Transverse colon (tissue), 4 donors: ENCODE results near the gene TRIP10. TPM values are rescaled to one million over a fixed set of nuclear protein-coding genes. Genes with fewer than 3 reads are reported as not detected.

Source experiments
- DNase-seq: peaks from one replicate; pipeline ENCODE4 v3.0.0-alpha.2; 2019
- H3K27ac ChIP-seq, 4 donors: fragments of 200-600 bp; sonication (generic); 2 replicates each; pipeline ENCODE4 v1.5.1; 2016 to 2018; ENCODE audit warnings: inconsistent platforms in 4 of 4
- H3K27me3 ChIP-seq: fragments of 200-600 bp; sonication (generic); 2 replicates; pipeline ENCODE4 v1.5.1; 2017; ENCODE audit warnings: inconsistent platforms
- H3K36me3 ChIP-seq, 4 donors: fragments of 200-600 bp; sonication (generic); 2 replicates each; pipeline ENCODE4 v1.5.1; 2017 to 2019; ENCODE audit warnings: inconsistent platforms in 4 of 4
- H3K4me1 ChIP-seq, 4 donors: fragments of 200-600 bp; sonication (generic); 2 replicates each; pipeline ENCODE4 v1.5.1; 2017 to 2020; ENCODE audit warnings: inconsistent platforms in 4 of 4
- H3K4me3 ChIP-seq, 4 donors: fragments of 200-600 bp; sonication (generic); 1 replicate in 1 of 4; 2 replicates in 3 of 4; pipeline versions ENCODE4 v1.5.1 to v1.6.1; 2017 to 2019; ENCODE audit warnings: inconsistent platforms in 4 of 4
- H3K9me3 ChIP-seq, 2 donors: fragments of 200-600 bp; sonication (generic); 2 replicates each; pipeline ENCODE4 v1.5.1; 2017 to 2019; ENCODE audit warnings: inconsistent platforms in 2 of 2
- EP300 ChIP-seq: sonication (generic); formaldehyde crosslinking; IDR thresholded peaks from one replicate; pipeline ENCODE4 v1.6.1; 2017; ENCODE audit warnings: antibody characterized with exemption, low read depth
- POLR2A ChIP-seq: fragments of 450-650 bp; IDR thresholded peaks from one replicate; pipeline ENCODE4 v1.6.1; 2016; ENCODE audit warnings: antibody characterized with exemption, mild to moderate bottlenecking, moderate library complexity
- POLR2AphosphoS5 ChIP-seq, 3 donors: sonication (generic); formaldehyde crosslinking; IDR thresholded peaks; one replicate each; pipeline ENCODE4 v1.6.1; 2016; ENCODE audit warnings: antibody characterized with exemption in 3 of 3
- WGBS, 2 donors: methylation state at CpG; one replicate each; pipeline ENCODE4 v1.1.5; 2018; ENCODE audit warnings: low coverage in 1 of 2; 5-methylcytosine and 5-hydroxymethylcytosine counted together
- in situ Hi-C, 4 donors: fragments of 200-750 bp; cut with MboI; loops; one replicate each; pipeline versions ENCODE4 v1.15.0 to v1.15.1; 2017; ENCODE audit warnings: low sequenced_read_pairs in 3 of 4, low pct_ligation_motif_present in 1 of 4, low pct_unique_long_range_greater_than_20kb in 1 of 4
- intact Hi-C: fragments of 100-400 bp; cut with DNase I; formaldehyde crosslinking; loops from one replicate; pipeline ENCODE4 v1.15.1; 2023; ENCODE audit warnings: low total_unique reads
- total RNA-seq, 4 donors: library from RNA; depleted of rRNA; stranded (reverse); fragments of >200 nt; gene quantifications; one replicate each; pipeline ENCODE4 v1.1.0, GENCODE V29; 2016
- TF ChIP-seq, protein P1 (sequence below), 5 experiments: fragments of 200-600 bp in 3 of 5; fragments of 450-650 bp in 2 of 5; sonication (generic) in 3 of 5; IDR thresholded peaks; 1 replicate in 2 of 5; 2 replicates in 3 of 5; pipeline ENCODE4 v1.5.1; 2016 to 2017; ENCODE audit warnings: antibody characterized with exemption in 5 of 5, inconsistent platforms in 3 of 5, mild to moderate bottlenecking in 2 of 5, moderate library complexity in 1 of 5

TRIP10 gene
- total RNA-seq, 4 donors from 2014 or later = 55.5 to 227 (median 78.8) TPM

DNA sequence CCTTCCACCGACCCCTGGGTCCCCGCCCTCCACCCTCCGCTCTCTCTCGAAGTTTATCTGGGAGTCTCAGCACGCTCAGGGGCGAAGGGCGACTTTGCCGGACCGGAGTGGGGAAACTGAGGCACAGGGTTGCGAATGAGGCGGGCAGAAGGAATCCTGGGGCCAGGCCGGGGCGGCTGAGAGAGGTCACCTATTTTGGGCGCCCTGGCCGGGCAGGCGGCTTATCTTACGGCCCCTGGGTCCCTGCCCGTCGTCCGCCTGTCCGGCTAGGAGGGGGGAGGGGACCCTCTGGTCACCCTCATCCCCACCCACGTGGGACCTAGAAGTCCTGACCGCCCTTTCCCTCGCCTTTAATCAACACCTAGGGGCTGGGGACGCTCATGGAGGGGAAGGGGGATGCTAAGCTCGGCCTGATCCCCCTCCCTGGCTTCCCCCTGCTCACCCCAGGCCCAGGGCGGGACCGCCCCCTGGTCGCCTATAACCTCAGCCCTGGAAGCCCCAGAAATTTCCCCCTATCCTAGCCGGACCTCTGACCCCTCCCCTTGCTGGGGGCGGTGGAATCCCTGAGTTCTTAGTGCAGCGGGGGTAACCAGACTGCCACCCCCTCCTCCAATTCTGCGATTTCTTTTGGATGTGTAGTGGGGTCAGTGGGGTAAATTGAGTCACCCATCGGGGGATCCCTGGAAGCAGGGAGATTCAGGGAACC lies 556 bp downstream of the TRIP10 start:
- H3K27me3 ChIP-seq = no peaks in the 10 kb centered on the region
- in situ Hi-C loops (loop anchor here in 3 of 4 donors (5.0 to 25.0 kb wide), 3 partner anchors 122 to 215 kb away; no protein-coding TSS in a partner anchor), intact Hi-C loops (loop anchor here (5.0 kb wide), 1 partner anchor 627 kb away; no protein-coding TSS in a partner anchor)
- TF ChIP-seq EP300 = no peak
- TF ChIP-seq POLR2A = no peak
- TF ChIP-seq POLR2AphosphoS5 (IDR thresholded peaks at IDR 0.05) = no peak
- no peaks in the 10 kb centered on the region for H3K36me3 ChIP-seq
- H3K4me3 ChIP-seq = peak overlapping the region; percentile 73 to 93 (median 82)
- H3K9me3 ChIP-seq = no peaks in the 10 kb centered on the region
- peak; percentile 54 for DNase-seq
- 1% methylated on average over 34 of the region's 34 CpGs; no CpG with 5 or more reads in 1 of the 2 donors for WGBS, 2 donors
- H3K27ac ChIP-seq = peak overlapping the region; percentile 91 to 99 (median 97)
- peaks cover 39 to 66% (median 56%) of the 10 kb centered on the region in 4 donors for H3K4me1 ChIP-seq

DNA sequence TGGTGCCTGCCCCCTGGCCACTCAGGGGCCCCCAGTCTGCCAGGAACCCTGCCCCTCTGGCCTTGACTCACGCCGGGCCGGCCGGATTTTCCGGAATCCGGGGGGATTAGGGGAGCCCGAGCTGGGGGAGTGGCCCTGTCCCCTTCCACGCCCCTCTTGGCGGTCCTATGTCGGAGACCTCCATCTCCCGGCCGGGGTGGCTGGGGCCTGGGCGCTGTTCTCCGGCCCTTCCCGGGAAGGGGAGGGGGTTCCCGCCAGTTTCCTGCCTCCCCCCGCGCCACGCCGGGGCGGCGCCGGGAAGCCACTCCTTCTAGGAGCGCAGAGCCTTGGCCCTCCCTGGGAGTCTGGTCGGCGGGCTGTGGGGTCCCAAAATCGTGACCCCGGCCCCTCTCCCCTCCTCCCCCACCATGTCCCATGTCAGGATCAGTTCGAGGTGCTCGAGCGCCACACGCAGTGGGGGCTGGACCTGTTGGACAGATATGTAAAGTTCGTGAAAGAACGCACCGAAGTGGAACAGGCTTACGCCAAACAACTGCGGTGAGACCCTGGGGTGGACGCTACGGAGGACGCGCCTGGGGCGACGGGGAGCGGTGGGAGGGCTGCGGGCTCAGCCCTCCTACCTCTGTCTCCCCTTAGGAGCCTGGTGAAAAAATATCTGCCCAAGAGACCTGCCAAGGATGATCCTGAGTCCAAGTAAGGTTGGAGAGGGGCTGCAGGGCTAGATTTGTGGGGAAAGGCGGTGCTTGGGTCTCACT lies 1.3 kb downstream of the TRIP10 start:
- intact Hi-C loops (no loop called here), in situ Hi-C loops (loop anchor here in 2 of 4 donors (25.0 kb wide), 1 partner anchor 122 kb away; no protein-coding TSS in a partner anchor)
- peak overlapping the region; percentile 73 to 93 (median 82) for H3K4me3 ChIP-seq
- no peaks in the 10 kb centered on the region for H3K27me3 ChIP-seq
- DNase-seq = peak; percentile 62
- peaks cover 41 to 67% (median 60%) of the 10 kb centered on the region in 4 donors for H3K4me1 ChIP-seq
- TF ChIP-seq POLR2AphosphoS5 (IDR thresholded peaks at IDR 0.05) (peak; percentile 26 to 44 (median 40)), POLR2A (peak; percentile 17)
- TF ChIP-seq, protein P1, sequence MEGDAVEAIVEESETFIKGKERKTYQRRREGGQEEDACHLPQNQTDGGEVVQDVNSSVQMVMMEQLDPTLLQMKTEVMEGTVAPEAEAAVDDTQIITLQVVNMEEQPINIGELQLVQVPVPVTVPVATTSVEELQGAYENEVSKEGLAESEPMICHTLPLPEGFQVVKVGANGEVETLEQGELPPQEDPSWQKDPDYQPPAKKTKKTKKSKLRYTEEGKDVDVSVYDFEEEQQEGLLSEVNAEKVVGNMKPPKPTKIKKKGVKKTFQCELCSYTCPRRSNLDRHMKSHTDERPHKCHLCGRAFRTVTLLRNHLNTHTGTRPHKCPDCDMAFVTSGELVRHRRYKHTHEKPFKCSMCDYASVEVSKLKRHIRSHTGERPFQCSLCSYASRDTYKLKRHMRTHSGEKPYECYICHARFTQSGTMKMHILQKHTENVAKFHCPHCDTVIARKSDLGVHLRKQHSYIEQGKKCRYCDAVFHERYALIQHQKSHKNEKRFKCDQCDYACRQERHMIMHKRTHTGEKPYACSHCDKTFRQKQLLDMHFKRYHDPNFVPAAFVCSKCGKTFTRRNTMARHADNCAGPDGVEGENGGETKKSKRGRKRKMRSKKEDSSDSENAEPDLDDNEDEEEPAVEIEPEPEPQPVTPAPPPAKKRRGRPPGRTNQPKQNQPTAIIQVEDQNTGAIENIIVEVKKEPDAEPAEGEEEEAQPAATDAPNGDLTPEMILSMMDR (IDR thresholded peaks at IDR 0.05) = no peak
- H3K9me3 ChIP-seq = no peaks in the 10 kb centered on the region
- H3K27ac ChIP-seq = peak overlapping the region; percentile 91 to 99 (median 97)
- H3K36me3 ChIP-seq = peaks cover 0 to under 1% (median 0%) of the 10 kb centered on the region in 4 donors
- 2% methylated on average over 43 of the region's 46 CpGs; no CpG with 5 or more reads in 1 of the 2 donors for WGBS, 2 donors

DNA sequence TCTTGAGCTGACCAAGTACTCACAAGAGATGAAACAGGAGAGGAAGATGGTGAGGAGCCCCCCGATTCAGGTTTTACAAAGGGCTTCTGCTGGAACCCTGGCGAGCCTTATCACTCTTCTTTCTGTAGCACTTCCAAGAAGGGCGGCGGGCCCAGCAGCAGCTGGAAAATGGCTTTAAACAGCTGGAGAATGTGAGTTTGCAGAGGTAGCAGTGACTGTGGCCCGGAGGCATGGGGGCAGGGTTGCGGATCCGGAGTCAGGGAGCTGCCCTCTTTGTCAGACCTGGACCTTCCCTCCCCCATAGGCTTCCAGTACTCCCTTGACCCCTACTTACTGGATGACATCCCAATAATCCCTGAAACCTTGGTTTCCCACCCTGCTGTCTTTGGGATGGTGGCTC lies 3.6 kb downstream of the TRIP10 start:
- no peak overlapping the region for H3K4me3 ChIP-seq
- H3K27ac ChIP-seq = peak overlapping the region; percentile 72 to 99 (median 89)
- H3K36me3 ChIP-seq = peaks cover 0 to 21% (median 9%) of the 10 kb centered on the region in 4 donors
- intact Hi-C loops = no loop called here
- TF ChIP-seq, protein P1 (IDR thresholded peaks at IDR 0.05) = no peak
- TF ChIP-seq POLR2AphosphoS5 (IDR thresholded peaks at IDR 0.05) = no peak
- no peak for TF ChIP-seq POLR2A
- no peak for TF ChIP-seq EP300
- DNase-seq = peak; percentile 8
- H3K9me3 ChIP-seq = no peaks in the 10 kb centered on the region
- in situ Hi-C loops = loop anchor here in 2 of 4 donors (25.0 kb wide), 1 partner anchor 119 kb away; no protein-coding TSS in a partner anchor
- peaks cover 32 to 57% (median 50%) of the 10 kb centered on the region in 4 donors for H3K4me1 ChIP-seq
- WGBS, 2 donors = 86 to 100% methylated on average over 3 to 7 of the region's 7 CpGs
- H3K27me3 ChIP-seq = no peaks in the 10 kb centered on the region

DNA sequence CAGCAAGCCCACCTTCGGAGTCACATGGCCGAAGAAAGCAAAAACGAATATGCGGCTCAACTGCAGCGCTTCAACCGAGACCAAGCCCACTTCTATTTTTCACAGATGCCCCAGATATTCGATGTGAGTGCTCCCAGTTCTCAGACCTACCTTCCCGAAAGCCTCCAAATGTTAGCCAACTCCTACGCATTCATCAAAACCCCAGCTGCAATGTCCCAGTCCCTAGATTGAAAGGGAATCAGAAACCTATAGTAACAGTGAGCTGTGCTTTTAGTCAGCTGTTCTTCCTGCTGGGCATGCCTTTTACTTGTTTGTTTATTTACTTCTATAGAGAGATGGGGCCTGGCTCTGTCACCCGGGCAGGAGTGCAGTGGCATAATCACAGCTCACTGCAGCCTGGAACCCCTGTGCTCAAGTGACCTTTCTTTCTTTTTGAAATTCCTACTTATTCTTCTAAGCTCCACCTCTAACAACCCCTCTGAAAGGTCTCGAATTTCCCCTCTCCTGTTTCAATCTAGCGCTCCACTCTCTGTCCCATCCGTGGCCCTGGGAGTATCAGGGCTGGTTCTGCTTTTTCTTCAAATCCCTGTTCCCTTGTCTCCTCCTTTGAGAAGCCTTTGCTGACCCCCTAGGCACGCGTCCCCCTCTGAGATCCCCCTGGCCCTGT lies 4.4 kb downstream of the TRIP10 start:
- Histone ChIP-seq H3K36me3 (peaks cover 0 to 26% (median 9%) of the 10 kb centered on the region in 4 donors), H3K27me3 (no peaks in the 10 kb centered on the region), H3K9me3 (no peaks in the 10 kb centered on the region), H3K27ac (peak overlapping the region; percentile 72 to 99 (median 89)), H3K4me1 (peaks cover 24 to 49% (median 42%) of the 10 kb centered on the region in 4 donors), H3K4me3 (no peak overlapping the region)
- intact Hi-C loops = no loop called here
- peak; percentile 5 for DNase-seq
- in situ Hi-C loops = loop anchor here in 2 of 4 donors (25.0 kb wide), 1 partner anchor 118 kb away; no protein-coding TSS in a partner anchor
- no peak for TF ChIP-seq POLR2AphosphoS5 (IDR thresholded peaks at IDR 0.05)
- TF ChIP-seq EP300 = no peak
- TF ChIP-seq, protein P1 (IDR thresholded peaks at IDR 0.05) = no peak
- no peak for TF ChIP-seq POLR2A
- WGBS, 2 donors = 52 to 88% methylated on average over 7 to 15 of the region's 15 CpGs
